NT2/D1 (cell line): ENCODE measurements around the gene PFAS.

Source experiments
- DNase-seq: peaks from one replicate; pipeline ENCODE4 v3.0.0-alpha.2; 2011; ENCODE audit warnings: low read depth, low spot score
- H3K27me3 ChIP-seq: 2 replicates; pipeline ENCODE4 v1.6.0; 2011; ENCODE audit warnings: mild to moderate bottlenecking; ENCODE audit not compliant: insufficient read length, insufficient read depth
- H3K36me3 ChIP-seq: 2 replicates; pipeline ENCODE4 v1.6.1; 2011; ENCODE audit warnings: mild to moderate bottlenecking, low read length, mixed read lengths; ENCODE audit not compliant: insufficient read depth, insufficient read length
- H3K4me1 ChIP-seq: 2 replicates; pipeline ENCODE4 v1.5.1; 2011; ENCODE audit not compliant: insufficient read depth, insufficient read length
- H3K4me3 ChIP-seq: 2 replicates; pipeline ENCODE4 v1.5.1; 2011; ENCODE audit warnings: low read depth; ENCODE audit not compliant: insufficient read length
- H3K9ac ChIP-seq: 2 replicates; pipeline ENCODE4 v1.6.0; 2011; ENCODE audit warnings: low read depth; ENCODE audit not compliant: insufficient read length
- H3K9me3 ChIP-seq: 2 replicates; pipeline ENCODE4 v1.5.1; 2011; ENCODE audit warnings: mild to moderate bottlenecking, low read length; ENCODE audit not compliant: insufficient read depth
- SUZ12 ChIP-seq: IDR thresholded peaks from 2 replicates; pipeline ENCODE4 v1.6.1; 2011; ENCODE audit not compliant: insufficient read length, insufficient read depth; ENCODE audit errors: extremely low read depth
- YY1 ChIP-seq: IDR thresholded peaks from 2 replicates; pipeline ENCODE4 v1.6.1; 2011; ENCODE audit not compliant: insufficient read length, insufficient read depth
- ZNF274 ChIP-seq: IDR thresholded peaks from 2 replicates; pipeline ENCODE4 v1.6.1; 2011; ENCODE audit warnings: mild to moderate bottlenecking, low read depth, low read length

The PFAS gene

DNA sequence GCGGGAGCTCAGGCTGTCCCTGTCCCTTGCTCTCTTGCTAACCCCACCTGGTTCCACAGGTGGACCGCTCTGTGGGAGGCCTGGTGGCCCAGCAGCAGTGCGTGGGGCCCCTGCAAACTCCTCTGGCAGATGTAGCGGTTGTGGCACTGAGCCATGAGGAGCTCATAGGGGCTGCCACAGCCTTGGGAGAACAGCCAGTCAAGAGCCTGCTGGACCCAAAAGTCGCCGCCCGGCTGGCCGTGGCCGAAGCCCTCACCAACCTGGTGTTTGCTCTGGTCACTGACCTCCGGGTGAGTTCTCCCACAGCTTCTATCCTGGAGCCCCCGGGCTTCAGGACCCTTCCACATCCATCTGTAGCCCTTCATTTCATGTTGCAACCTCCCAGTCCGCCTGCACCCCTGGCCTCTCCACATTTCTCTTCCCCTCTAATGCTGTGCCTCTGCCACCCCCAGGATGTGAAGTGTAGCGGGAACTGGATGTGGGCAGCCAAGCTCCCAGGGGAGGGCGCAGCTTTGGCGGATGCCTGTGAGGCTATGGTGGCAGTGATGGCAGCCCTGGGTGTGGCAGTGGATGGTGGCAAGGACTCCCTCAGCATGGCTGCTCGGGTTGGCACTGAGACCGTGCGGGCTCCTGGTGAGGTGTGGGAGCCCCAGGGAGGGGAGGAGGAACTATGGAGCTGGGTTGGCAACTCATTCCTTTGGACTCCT is 15.9 kb downstream of the PFAS start:
- TF ChIP-seq SUZ12 (no peak), YY1 (no peak), ZNF274 (no peak)
- Histone ChIP-seq H3K36me3 (peaks cover 80% of the 10 kb centered on the region), H3K4me3 (no peak overlapping the region), H3K9ac (no peak overlapping the region), H3K27me3 (no peaks in the 10 kb centered on the region), H3K9me3 (no peaks in the 10 kb centered on the region), H3K4me1 (no peaks in the 10 kb centered on the region)
- DNase-seq: no peak

GRCh38 chr17:8266648-8267479 is 17.8 kb downstream of the PFAS start:
- H3K9me3 ChIP-seq: no peaks in the 10 kb centered on the region
- peaks cover 84% of the 10 kb centered on the region for H3K36me3 ChIP-seq
- no peak for DNase-seq
- no peaks in the 10 kb centered on the region for H3K27me3 ChIP-seq
- H3K9ac ChIP-seq: no peak overlapping the region
- no peaks in the 10 kb centered on the region for H3K4me1 ChIP-seq
- TF ChIP-seq ZNF274 (no peak), YY1 (no peak), SUZ12 (no peak)
- no peak overlapping the region for H3K4me3 ChIP-seq

GRCh38 chr17:8267480-8268147 is 18.5 kb downstream of the PFAS start:
- H3K27me3 ChIP-seq: no peaks in the 10 kb centered on the region
- TF ChIP-seq SUZ12: no peak
- TF ChIP-seq ZNF274: no peak
- TF ChIP-seq YY1: no peak
- peaks cover 81% of the 10 kb centered on the region for H3K36me3 ChIP-seq

GRCh38 chr17:8268550-8269298 is 19.6 kb downstream of the PFAS start:
- peaks cover 71% of the 10 kb centered on the region for H3K36me3 ChIP-seq
- no peak for DNase-seq
- TF ChIP-seq YY1 (no peak), SUZ12 (no peak), ZNF274 (no peak)
- H3K9me3 ChIP-seq: no peaks in the 10 kb centered on the region
- H3K27me3 ChIP-seq: no peaks in the 10 kb centered on the region
- H3K9ac ChIP-seq: no peak overlapping the region
- no peaks in the 10 kb centered on the region for H3K4me1 ChIP-seq
- H3K4me3 ChIP-seq: no peak overlapping the region

More at GRCh38 chr17:8267480-8268147, 18.5 kb downstream of the PFAS start:
- Histone ChIP-seq H3K9me3 (no peaks in the 10 kb centered on the region), H3K4me1 (no peaks in the 10 kb centered on the region), H3K9ac (no peak overlapping the region), H3K4me3 (no peak overlapping the region)
- DNase-seq: no peak

DNA sequence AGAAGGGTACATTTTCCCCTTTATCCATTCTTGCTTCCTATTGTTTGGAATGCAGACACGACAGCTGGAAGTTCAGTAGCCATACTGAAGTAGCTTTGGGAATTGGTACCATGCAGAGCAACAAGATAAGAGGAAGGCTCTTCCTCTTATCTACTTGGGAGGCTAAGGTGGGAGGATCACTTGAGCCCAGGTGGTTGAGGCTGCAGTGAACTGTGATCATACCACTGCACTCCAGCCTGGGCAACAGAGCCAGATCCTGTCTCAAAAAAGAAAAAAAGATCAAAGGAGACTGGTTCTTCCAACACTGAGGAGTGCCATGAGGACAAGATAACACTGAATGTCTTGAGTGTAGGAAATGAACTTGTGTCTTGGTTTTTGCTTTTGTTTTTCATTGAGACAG is 23.3 kb downstream of the PFAS start:
- H3K36me3 ChIP-seq: peaks cover 37% of the 10 kb centered on the region
- peaks cover 3% of the 10 kb centered on the region for H3K4me1 ChIP-seq
- no peak overlapping the region for H3K4me3 ChIP-seq
- H3K9me3 ChIP-seq: no peaks in the 10 kb centered on the region
- no peak for TF ChIP-seq SUZ12
- TF ChIP-seq ZNF274: no peak
- TF ChIP-seq YY1: no peak
- H3K27me3 ChIP-seq: no peaks in the 10 kb centered on the region
- DNase-seq: no peak
- no peak overlapping the region for H3K9ac ChIP-seq

DNA sequence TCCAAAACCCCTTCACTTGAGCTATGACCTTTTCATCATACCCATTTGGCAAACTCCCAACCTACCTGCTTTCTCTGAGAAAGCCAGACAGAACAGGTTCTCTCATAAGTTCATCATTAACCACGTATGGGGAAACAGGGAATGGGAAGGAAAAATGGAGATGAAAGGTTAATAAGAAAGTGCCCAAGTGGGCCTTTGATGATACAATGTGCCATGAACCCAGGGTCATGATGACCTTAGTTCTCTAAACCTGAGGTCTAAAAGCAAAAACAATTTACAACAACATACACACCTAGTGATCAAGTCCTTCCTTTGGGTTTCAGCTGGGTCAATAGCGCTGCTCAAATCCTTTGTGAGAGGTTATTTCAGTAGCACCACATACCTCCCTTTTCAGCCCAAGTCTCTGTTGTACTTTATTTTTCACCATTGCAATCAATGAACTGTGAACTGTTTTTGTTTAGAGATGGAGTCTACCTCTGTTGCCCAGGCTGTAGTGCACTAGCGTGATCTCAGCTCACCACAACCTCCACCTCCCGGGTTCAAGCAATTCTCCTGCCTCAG is 24.9 kb downstream of the PFAS start:
- no peak overlapping the region for H3K4me3 ChIP-seq
- H3K9ac ChIP-seq: no peak overlapping the region
- no peaks in the 10 kb centered on the region for H3K27me3 ChIP-seq
- TF ChIP-seq ZNF274 (no peak), YY1 (no peak), SUZ12 (no peak)
- peaks cover 3% of the 10 kb centered on the region for H3K4me1 ChIP-seq
- DNase-seq: no peak
- no peaks in the 10 kb centered on the region for H3K9me3 ChIP-seq
- peaks cover 28% of the 10 kb centered on the region for H3K36me3 ChIP-seq
